Glutamatergic neuron (in vitro differentiated cells): ENCODE results near the gene CARF. TPM values are rescaled to one million over a fixed set of nuclear protein-coding genes. Genes with fewer than 3 reads are reported as not detected.

Source experiments
- DNase-seq: peaks from one replicate; pipeline ENCODE4 v3.0.0; 2022
- H3K27ac Mint-ChIP-seq: one replicate; pipeline ENCODE4 v1.8.0; 2020; ENCODE audit warnings: mild to moderate bottlenecking, mixed read lengths, inconsistent platforms; ENCODE audit not compliant: unreplicated experiment
- H3K27me3 Mint-ChIP-seq: one replicate; pipeline ENCODE4 v1.8.0; 2020; ENCODE audit warnings: mild to moderate bottlenecking, moderate library complexity, mixed read lengths, inconsistent platforms; ENCODE audit not compliant: unreplicated experiment
- H3K36me3 Mint-ChIP-seq: one replicate; pipeline ENCODE4 v1.8.0; 2020; ENCODE audit warnings: mild to moderate bottlenecking, mixed read lengths, inconsistent platforms; ENCODE audit not compliant: unreplicated experiment
- H3K4me1 Mint-ChIP-seq: one replicate; pipeline ENCODE4 v1.8.0; 2020; ENCODE audit warnings: mild to moderate bottlenecking, low read depth, mixed read lengths, inconsistent platforms; ENCODE audit not compliant: unreplicated experiment
- H3K4me3 Mint-ChIP-seq: one replicate; pipeline ENCODE4 v1.8.0; 2020; ENCODE audit warnings: mild to moderate bottlenecking, mixed read lengths, inconsistent platforms; ENCODE audit not compliant: unreplicated experiment
- H3K9me3 Mint-ChIP-seq: one replicate; pipeline ENCODE4 v1.8.0; 2020; ENCODE audit warnings: mild to moderate bottlenecking, moderate library complexity, mixed read lengths, inconsistent platforms; ENCODE audit not compliant: unreplicated experiment
- total RNA-seq: library from RNA; stranded (reverse); fragmentation: NEBNext Ultra II Directional; extraction: Animal tissue kit (Norgen Biotek cat#: 25700); gene quantifications from one replicate; pipeline ENCODE4 v1.2.1, GENCODE V29; 2021; ENCODE audit not compliant: unreplicated experiment
- TF ChIP-seq, protein P1 (sequence below): fragments of 200-600 bp; sonication (generic); IDR thresholded peaks from one replicate; pipeline ENCODE4 v1.5.0; 2021; ENCODE audit not compliant: partially characterized antibody, unreplicated experiment

The CARF gene
- total RNA-seq, 1 donor from 2014 or later: 9.1 TPM

- Mint-ChIP-seq H3K36me3 (no peaks in the 10 kb centered on the region), H3K9me3 (no peaks in the 10 kb centered on the region), H3K27me3 (peaks cover 2% of the 10 kb centered on the region), H3K27ac (no peak overlapping the region), H3K4me1 (no peaks in the 10 kb centered on the region), H3K4me3 (no peak overlapping the region)
- DNase-seq: no peak
- TF ChIP-seq, protein P1, sequence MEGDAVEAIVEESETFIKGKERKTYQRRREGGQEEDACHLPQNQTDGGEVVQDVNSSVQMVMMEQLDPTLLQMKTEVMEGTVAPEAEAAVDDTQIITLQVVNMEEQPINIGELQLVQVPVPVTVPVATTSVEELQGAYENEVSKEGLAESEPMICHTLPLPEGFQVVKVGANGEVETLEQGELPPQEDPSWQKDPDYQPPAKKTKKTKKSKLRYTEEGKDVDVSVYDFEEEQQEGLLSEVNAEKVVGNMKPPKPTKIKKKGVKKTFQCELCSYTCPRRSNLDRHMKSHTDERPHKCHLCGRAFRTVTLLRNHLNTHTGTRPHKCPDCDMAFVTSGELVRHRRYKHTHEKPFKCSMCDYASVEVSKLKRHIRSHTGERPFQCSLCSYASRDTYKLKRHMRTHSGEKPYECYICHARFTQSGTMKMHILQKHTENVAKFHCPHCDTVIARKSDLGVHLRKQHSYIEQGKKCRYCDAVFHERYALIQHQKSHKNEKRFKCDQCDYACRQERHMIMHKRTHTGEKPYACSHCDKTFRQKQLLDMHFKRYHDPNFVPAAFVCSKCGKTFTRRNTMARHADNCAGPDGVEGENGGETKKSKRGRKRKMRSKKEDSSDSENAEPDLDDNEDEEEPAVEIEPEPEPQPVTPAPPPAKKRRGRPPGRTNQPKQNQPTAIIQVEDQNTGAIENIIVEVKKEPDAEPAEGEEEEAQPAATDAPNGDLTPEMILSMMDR: no peak
Measured at GRCh38 chr2:202918860-202919259, 6.8 kb downstream of the CARF start.

DNA sequence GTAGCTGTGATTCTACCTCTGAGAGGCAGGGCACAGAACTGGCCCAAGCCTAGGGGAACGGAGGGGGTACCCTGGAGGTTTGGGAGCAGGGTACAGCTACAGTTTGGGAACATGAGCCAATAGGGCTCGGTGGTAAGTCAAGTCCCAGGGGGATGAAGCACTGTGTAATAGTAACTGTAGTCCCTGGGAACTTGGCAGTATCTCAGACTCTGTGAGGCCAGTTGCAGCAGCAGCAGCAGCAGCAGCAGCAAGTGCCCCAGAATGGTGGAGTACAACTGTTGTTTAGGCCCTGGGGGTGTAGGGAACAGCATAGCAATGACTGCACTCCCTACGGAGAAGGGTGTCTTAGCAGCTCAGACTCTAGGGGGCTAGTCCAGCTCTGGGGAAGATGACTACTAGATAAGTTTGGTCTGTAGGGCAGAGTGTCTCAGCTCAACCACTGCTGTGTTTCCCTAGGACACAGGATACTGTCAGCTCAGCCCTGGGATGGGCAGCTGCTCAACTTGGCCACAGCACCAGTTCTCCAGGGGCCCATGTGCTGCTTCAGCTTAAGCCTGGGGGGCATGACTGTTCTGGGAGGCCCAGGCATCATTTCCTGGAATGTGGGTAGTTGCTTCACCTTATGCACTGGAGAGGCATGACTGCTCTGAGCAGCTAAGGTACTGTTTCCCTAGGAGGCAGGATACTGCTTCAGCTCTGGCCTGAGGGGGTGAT, 20.5 kb downstream of the CARF start:
- no peak overlapping the region for H3K4me3 Mint-ChIP-seq
- H3K9me3 Mint-ChIP-seq: no peaks in the 10 kb centered on the region
- no peaks in the 10 kb centered on the region for H3K36me3 Mint-ChIP-seq
- no peak for DNase-seq
- peaks cover 1% of the 10 kb centered on the region for H3K27me3 Mint-ChIP-seq
- no peak overlapping the region for H3K27ac Mint-ChIP-seq
- no peaks in the 10 kb centered on the region for H3K4me1 Mint-ChIP-seq
- TF ChIP-seq, protein P1: no peak

DNA sequence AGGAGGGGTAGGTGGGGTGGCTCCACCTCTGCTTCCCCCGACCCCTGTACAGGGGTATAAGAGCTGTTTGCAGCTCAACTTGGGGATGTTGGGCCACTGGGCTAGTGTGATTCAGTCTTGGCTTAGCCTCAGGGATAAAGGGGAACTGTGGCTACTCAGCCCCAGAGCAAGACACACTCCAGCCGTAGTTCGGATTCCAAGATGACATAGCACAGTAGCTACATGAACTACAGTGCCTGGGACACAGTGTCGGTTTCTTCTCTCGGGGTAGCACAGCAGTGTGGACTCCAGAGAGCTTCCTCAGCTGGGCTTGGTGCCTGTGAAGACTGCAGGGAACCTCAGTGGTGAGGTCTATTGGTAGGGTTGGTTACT, 21.1 kb downstream of the CARF start:
- Mint-ChIP-seq H3K27ac (no peak overlapping the region), H3K36me3 (no peaks in the 10 kb centered on the region), H3K4me1 (no peaks in the 10 kb centered on the region), H3K9me3 (no peaks in the 10 kb centered on the region), H3K4me3 (no peak overlapping the region), H3K27me3 (peaks cover 1% of the 10 kb centered on the region)
- no peak for DNase-seq
- TF ChIP-seq, protein P1: no peak

GRCh38 chr2:202933958-202934357, 21.9 kb downstream of the CARF start:
- TF ChIP-seq, protein P1: no peak
- Mint-ChIP-seq H3K9me3 (no peaks in the 10 kb centered on the region), H3K27me3 (peaks cover 1% of the 10 kb centered on the region), H3K4me1 (no peaks in the 10 kb centered on the region), H3K4me3 (no peak overlapping the region), H3K36me3 (no peaks in the 10 kb centered on the region), H3K27ac (no peak overlapping the region)
- no peak for DNase-seq

DNA sequence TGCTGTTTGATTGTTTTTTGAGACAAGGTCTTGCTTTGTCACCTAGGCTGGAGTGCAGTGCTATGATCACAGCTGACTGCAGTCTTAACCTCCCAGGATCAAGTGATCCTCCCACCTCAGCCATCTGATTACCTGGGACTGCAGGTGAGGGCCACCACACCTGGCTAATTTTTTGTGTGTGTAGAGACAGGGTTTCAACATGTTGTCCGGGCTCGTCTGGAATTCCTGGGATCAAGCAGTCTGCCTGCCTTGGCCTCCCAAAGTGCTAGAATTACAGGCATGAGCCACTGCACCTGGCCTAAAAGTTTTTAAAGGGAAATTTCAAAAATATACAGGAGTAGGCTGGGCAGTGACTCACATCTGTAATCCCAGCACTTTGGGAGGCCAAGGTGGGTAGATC, 22.4 kb downstream of the CARF start:
- DNase-seq: no peak
- TF ChIP-seq, protein P1: no peak
- no peak overlapping the region for H3K27ac Mint-ChIP-seq
- no peaks in the 10 kb centered on the region for H3K9me3 Mint-ChIP-seq
- no peaks in the 10 kb centered on the region for H3K4me1 Mint-ChIP-seq
- H3K4me3 Mint-ChIP-seq: no peak overlapping the region
- no peaks in the 10 kb centered on the region for H3K36me3 Mint-ChIP-seq
- peaks cover 1% of the 10 kb centered on the region for H3K27me3 Mint-ChIP-seq
